Erythroblast (primary cell): ENCODE results near the gene DUSP10.

Experiments
- GATA1 ChIP-seq: IDR thresholded peaks from 2 replicates; pipeline ENCODE4 v1.6.1; 2011; ENCODE audit warnings: low read depth, mild to moderate bottlenecking, control low read depth, low read length, moderate library complexity
- POLR2A ChIP-seq: IDR thresholded peaks from 2 replicates; pipeline ENCODE4 v1.6.1; 2011; ENCODE audit warnings: mild to moderate bottlenecking, low read length

DNA sequence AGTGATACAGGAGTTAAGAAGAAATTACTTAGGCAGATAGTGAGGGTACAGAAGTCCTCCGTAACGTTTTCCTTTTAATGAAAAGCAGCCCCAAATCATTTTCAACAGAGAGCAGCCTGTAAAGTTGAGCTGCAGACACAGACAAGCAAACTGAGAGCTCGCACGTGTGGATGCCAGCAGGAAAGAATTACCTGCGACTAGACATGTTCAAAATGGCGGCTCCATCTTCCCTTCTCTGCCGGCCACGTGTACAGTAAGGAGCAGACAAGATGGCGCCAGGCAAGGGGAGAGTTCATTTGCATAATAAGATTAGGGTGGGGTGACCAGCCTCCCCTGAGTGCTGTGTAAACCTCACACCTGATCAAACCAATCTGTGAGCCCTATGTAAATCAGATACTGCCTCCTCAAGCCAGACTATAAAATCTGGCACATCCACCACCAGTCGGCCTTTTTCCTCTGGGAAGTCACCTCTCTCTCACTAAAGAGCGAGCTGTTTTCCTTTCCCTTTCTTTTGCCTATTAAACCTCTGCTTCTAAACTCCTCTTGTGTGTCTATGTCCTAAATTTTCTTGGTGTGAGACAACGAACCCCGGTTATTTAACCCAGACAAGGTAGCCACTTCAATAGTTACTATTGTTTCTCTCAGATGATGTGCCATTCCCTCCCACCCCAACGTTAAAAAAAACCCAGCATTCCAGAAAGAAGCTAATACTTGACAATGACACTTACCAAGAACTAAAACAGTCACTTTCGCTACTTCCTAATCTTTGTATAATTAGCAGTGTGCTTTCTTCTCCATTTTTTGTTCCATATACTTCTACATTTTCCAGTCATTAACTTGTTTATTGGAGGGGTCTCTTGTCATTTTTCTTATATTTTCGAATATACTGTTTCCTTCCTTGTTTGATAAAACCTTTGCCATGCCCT lies 27.4 kb downstream of the DUSP10 start:
- TF ChIP-seq POLR2A (no peak), GATA1 (no peak)
